Stimulated activated CD8-positive, alpha-beta memory T cell treated with anti-CD3 and anti-CD28 coated beads, Interleukin-15, amount 100 ng/mL, for 24 hours (primary cell): ENCODE data around the gene MUCL3.
"Not testable (repeated sequence)": the region's sequence is repeated elsewhere in the genome, so short reads cannot be mapped to it uniquely, and the experiment has no call there.

Source experiments
- DNase-seq: peaks from one replicate; pipeline ENCODE4 v3.0.0-alpha.2; 2020; ENCODE audit warnings: low read depth

MUCL3 gene

GRCh38 chr6:30944051-30944450, 3.3 kb downstream of the MUCL3 start:
- DNase-seq = no peak

- no peak for DNase-seq
Measured at GRCh38 chr6:30945281-30945680, 4.5 kb downstream of the MUCL3 start.

GRCh38 chr6:30947231-30947630, 6.5 kb downstream of the MUCL3 start:
- no peak for DNase-seq

- DNase-seq = no peak
Measured at GRCh38 chr6:30948811-30949210, 8.0 kb downstream of the MUCL3 start.

GRCh38 chr6:30951907-30952469, 11.2 kb downstream of the MUCL3 start:
- no peak for DNase-seq

- DNase-seq = no peak
Measured at GRCh38 chr6:30954631-30955366, 14.0 kb downstream of the MUCL3 start.

- DNase-seq = peak; percentile 60
Measured at GRCh38 chr6:30955367-30956042, 14.7 kb downstream of the MUCL3 start.

- DNase-seq = no peak
Measured at GRCh38 chr6:30957716-30958115, 16.9 kb downstream of the MUCL3 start.

- no peak for DNase-seq
Measured at GRCh38 chr6:30960907-30961673, 20.3 kb downstream of the MUCL3 start.

GRCh38 chr6:30962716-30963115, 21.9 kb downstream of the MUCL3 start:
- no peak for DNase-seq

- no peak for DNase-seq
Measured at GRCh38 chr6:30963641-30964040, 22.9 kb downstream of the MUCL3 start.

- DNase-seq = no peak
Measured at GRCh38 chr6:30964075-30964474, 23.3 kb downstream of the MUCL3 start.

GRCh38 chr6:30965140-30965601, 24.4 kb downstream of the MUCL3 start:
- DNase-seq = no peak

- no peak for DNase-seq
Measured at GRCh38 chr6:30966154-30966553, 25.4 kb downstream of the MUCL3 start.

GRCh38 chr6:30969171-30969570, 28.4 kb downstream of the MUCL3 start:
- not testable (repeated sequence) for DNase-seq

GRCh38 chr6:30970946-30971345, 30.2 kb downstream of the MUCL3 start:
- DNase-seq = no peak

- no peak for DNase-seq
Measured at GRCh38 chr6:30972816-30973215, 32.0 kb downstream of the MUCL3 start.

- DNase-seq = no peak
Measured at GRCh38 chr6:30974490-30975252, 33.9 kb downstream of the MUCL3 start.

- DNase-seq = no peak
Measured at GRCh38 chr6:30979141-30979540, 38.4 kb downstream of the MUCL3 start.

- DNase-seq = no peak
Measured at GRCh38 chr6:30979690-30980089, 38.9 kb downstream of the MUCL3 start.

GRCh38 chr6:30981942-30982772, 41.4 kb downstream of the MUCL3 start:
- DNase-seq = no peak
